AG04450 (cell line): ENCODE data around the gene TNP2. TPM values are rescaled to one million over a fixed set of nuclear protein-coding genes. Genes with fewer than 3 reads are reported as not detected.
A peak's percentile ranks its signal among the peaks of the same experiment; 100 is the strongest.

Experiments
- CTCF ChIA-PET: fragments of 300-600, 350-600 bp; formaldehyde crosslinking; extraction: SDS; loops from one replicate; lab custom pipeline; 2022; ENCODE audit warnings: antibody characterized with exemption, inconsistent platforms; lab: Charles Lee
- POLR2A ChIA-PET: fragments of 350-600 bp; formaldehyde crosslinking; extraction: SDS; loops from one replicate; lab custom pipeline; 2021; ENCODE audit warnings: antibody characterized with exemption, inconsistent platforms; lab: Yijun Ruan, JAX
- DNase-seq: peaks from one replicate; pipeline ENCODE4 v3.0.0-alpha.2; 2011; ENCODE audit warnings: low read depth, low spot score
- H3K27ac ChIP-seq: one replicate; pipeline ENCODE4 v1.5.1; 2012; ENCODE audit warnings: low read depth, low read length, control low read depth
- H3K27me3 ChIP-seq: one replicate; pipeline ENCODE4 v1.6.0; 2012; ENCODE audit warnings: low read length; ENCODE audit not compliant: control insufficient read depth, insufficient read depth
- H3K4me3 ChIP-seq: 2 replicates; pipeline ENCODE4 v1.5.1; 2011; ENCODE audit warnings: mild to moderate bottlenecking, low read depth, low read length, control low read depth
- H3K9me3 ChIP-seq: 2 replicates; pipeline ENCODE4 v1.5.1; 2012; ENCODE audit warnings: low read length; ENCODE audit not compliant: control insufficient read depth, insufficient read depth
- polyA minus RNA-seq: library from RNA; depleted of rRNA, polyadenylated mRNA; stranded (reverse); fragments of >200 nt; gene quantifications from 2 replicates; pipeline ENCODE4 v1.2.3, GENCODE V29; 2011; rRNA and poly(A)+ RNA removed
- polyA plus RNA-seq: library from polyadenylated mRNA; depleted of rRNA; stranded (reverse); fragments of >200 nt; gene quantifications from 2 replicates; pipeline ENCODE4 v1.2.3, GENCODE V29; 2011; rRNA removed
- TF ChIP-seq, protein P1 (sequence below): IDR thresholded peaks from 2 replicates; pipeline ENCODE4 v1.5.1; 2011; ENCODE audit warnings: low read depth, low read length, control low read depth, inconsistent platforms

The TNP2 gene
- polyA plus RNA-seq (not detected in 2 replicates), polyA minus RNA-seq (not detected in 2 replicates)

- Histone ChIP-seq H3K4me3 (no peak within 1 kb of the TSS), H3K27ac (no peak within 1 kb of the TSS), H3K27me3 (peaks cover 13% of the 10 kb centered on the region), H3K9me3 (no peaks in the 10 kb centered on the region; the same call in 1 of the 2 replicates)
- TF ChIP-seq, protein P1, sequence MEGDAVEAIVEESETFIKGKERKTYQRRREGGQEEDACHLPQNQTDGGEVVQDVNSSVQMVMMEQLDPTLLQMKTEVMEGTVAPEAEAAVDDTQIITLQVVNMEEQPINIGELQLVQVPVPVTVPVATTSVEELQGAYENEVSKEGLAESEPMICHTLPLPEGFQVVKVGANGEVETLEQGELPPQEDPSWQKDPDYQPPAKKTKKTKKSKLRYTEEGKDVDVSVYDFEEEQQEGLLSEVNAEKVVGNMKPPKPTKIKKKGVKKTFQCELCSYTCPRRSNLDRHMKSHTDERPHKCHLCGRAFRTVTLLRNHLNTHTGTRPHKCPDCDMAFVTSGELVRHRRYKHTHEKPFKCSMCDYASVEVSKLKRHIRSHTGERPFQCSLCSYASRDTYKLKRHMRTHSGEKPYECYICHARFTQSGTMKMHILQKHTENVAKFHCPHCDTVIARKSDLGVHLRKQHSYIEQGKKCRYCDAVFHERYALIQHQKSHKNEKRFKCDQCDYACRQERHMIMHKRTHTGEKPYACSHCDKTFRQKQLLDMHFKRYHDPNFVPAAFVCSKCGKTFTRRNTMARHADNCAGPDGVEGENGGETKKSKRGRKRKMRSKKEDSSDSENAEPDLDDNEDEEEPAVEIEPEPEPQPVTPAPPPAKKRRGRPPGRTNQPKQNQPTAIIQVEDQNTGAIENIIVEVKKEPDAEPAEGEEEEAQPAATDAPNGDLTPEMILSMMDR = no peak
- ChIA-PET POLR2A (no interaction called here), CTCF (interaction anchor here (1.0 kb wide), 2 partner anchors 11 to 305 kb away, joined by 3 read pairs; no protein-coding TSS in a partner anchor)
- DNase-seq = no peak
Measured at GRCh38 chr16:11268921-11269375, at the start of gene TNP2. Gene TNP2 (minus strand): TSS chr16:11269325. CDS start chr16:11269262, 63 bp downstream.

DNA sequence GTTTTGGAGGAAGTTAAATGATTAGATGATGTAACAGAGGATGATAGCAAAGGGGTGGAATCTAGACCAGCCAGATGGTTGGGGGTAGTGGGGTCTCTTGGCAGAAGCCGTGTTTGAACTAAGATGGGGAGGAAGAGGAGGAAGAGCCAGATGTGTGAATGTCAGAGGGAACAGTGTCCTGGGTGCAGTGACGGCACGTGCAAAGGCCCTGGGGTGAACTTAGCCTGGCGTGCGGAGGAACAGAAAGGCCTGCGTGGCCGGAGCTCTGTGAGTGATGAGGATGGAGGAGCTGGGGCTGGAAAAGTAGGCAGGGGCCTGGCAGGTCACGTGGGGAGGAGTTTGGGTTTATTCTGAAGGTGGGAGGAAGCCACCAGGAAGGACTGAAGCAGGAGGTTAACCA lies 49.7 kb upstream of the TNP2 start:
- POLR2A ChIA-PET = no interaction called here

GRCh38 chr16:11316331-11317015 lies 47.3 kb upstream of the TNP2 start:
- Histone ChIP-seq H3K4me3 (no peak overlapping the region), H3K27ac (peak overlapping the region; percentile 31), H3K9me3 (no peaks in the 10 kb centered on the region; the same call in 1 of the 2 replicates), H3K27me3 (no peaks in the 10 kb centered on the region)
- TF ChIP-seq, protein P1 = no peak
- POLR2A ChIA-PET = interaction anchor here (1.0 kb wide), 1 partner anchor 61 kb away, joined by 3 read pairs; the partner anchor contains the start of gene SOCS1
- DNase-seq = no peak
- CTCF ChIA-PET = no interaction called here

More for the DNA sequence above, 49.7 kb upstream of the TNP2 start:
- no peak overlapping the region for H3K4me3 ChIP-seq
- CTCF ChIA-PET = interaction anchor here (0.6 kb wide), 1 partner anchor 32 kb away, joined by 6 read pairs; no protein-coding TSS in a partner anchor
- H3K9me3 ChIP-seq = no peaks in the 10 kb centered on the region; the same call in 1 of the 2 replicates
- TF ChIP-seq, protein P1 = no peak
- DNase-seq = no peak
- H3K27ac ChIP-seq = no peak overlapping the region
- no peaks in the 10 kb centered on the region for H3K27me3 ChIP-seq

DNA sequence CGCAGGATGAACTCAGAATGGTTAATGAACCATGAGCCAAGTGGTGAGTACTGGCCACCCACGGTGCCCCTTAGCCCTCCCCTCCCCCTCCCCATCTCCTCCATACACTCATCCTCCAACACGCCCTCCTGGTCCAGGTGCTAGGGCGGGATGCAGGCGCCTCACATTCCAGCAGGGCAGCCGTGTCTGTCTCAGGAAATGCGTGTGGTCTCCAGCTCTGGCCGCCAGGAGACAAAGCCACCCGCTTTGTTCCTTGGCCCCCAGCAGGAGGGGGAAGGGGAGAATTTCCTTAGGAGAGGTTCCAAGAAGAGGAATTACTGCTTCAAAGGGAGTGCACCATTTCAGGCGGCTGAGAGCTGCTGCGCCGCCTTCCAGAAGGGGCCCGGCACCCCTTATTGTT lies 46.4 kb upstream of the TNP2 start:
- Histone ChIP-seq H3K9me3 (no peaks in the 10 kb centered on the region; the same call in 1 of the 2 replicates), H3K27ac (no peak overlapping the region), H3K27me3 (no peaks in the 10 kb centered on the region), H3K4me3 (no peak overlapping the region)
- ChIA-PET CTCF (no interaction called here), POLR2A (interaction anchor here (1.0 kb wide), 2 partner anchors 13 to 60 kb away, joined by 3 read pairs; partner anchors contain the start of gene SOCS1)
- DNase-seq = no peak
- TF ChIP-seq, protein P1 = peak; percentile 39

GRCh38 chr16:11314309-11314894 lies 45.3 kb upstream of the TNP2 start:
- DNase-seq = no peak
- Histone ChIP-seq H3K9me3 (no peaks in the 10 kb centered on the region; the same call in 1 of the 2 replicates), H3K4me3 (no peak overlapping the region), H3K27ac (no peak overlapping the region), H3K27me3 (no peaks in the 10 kb centered on the region)
- ChIA-PET POLR2A (no interaction called here), CTCF (no interaction called here)
- TF ChIP-seq, protein P1 = no peak
